Measurements from ENCODE around the gene FZD4.

Gene FZD4

GRCh38 chr11:86941871-86942599 is 13.2 kb downstream of the FZD4 start:
- H3K4me1 ChIP-seq (ENCODE audit: control insufficient read depth, insufficient read depth, low read length): peaks cover 3% of the 10 kb centered on the region; the same call in 1 of the 2 replicates
- H3K27ac ChIP-seq (ENCODE audit: extremely low read depth, low read depth, low read length): no peak overlapping the region
- ChIA-PET CTCF (no interaction called here), POLR2A (no interaction called here)
- H3K9me3 ChIP-seq (ENCODE audit: control insufficient read depth, insufficient read depth, low read depth, low read length): no peaks in the 10 kb centered on the region
- no peak overlapping the region for H3K4me3 ChIP-seq (ENCODE audit: low read depth, low read length)
- TF ChIP-seq GLI2 (tag by site-specific recombination; IDR thresholded peaks at IDR 0.05; ENCODE audit: borderline replicate concordance, low read depth) (no peak), REST (tag by site-specific recombination; IDR thresholded peaks at IDR 0.05) (no peak), ZNF366 (tag by site-specific recombination; conservative IDR thresholded peaks at IDR 0.05) (no peak), OSR2 (tag by site-specific recombination; IDR thresholded peaks at IDR 0.05) (no peak), ZXDB (tag by site-specific recombination; IDR thresholded peaks at IDR 0.05) (no peak), ZNF350 (tag by site-specific recombination; IDR thresholded peaks at IDR 0.05) (no peak), MZF1 (tag by site-specific recombination; IDR thresholded peaks at IDR 0.05; ENCODE audit: borderline replicate concordance) (no peak), ZSCAN30 (tag by site-specific recombination; IDR thresholded peaks at IDR 0.05) (no peak), ZNF280D (tag by site-specific recombination; IDR thresholded peaks at IDR 0.05) (no peak), ZNF558 (tag by site-specific recombination; IDR thresholded peaks at IDR 0.05) (no peak), ZSCAN4 (tag by site-specific recombination; IDR thresholded peaks at IDR 0.05) (no peak), ZNF791 (tag by site-specific recombination; IDR thresholded peaks at IDR 0.05) (no peak), ZBTB6 (tag by site-specific recombination; IDR thresholded peaks at IDR 0.05) (no peak), ZNF362 (tag by site-specific recombination; IDR thresholded peaks at IDR 0.05) (no peak)
- H3K36me3 ChIP-seq (ENCODE audit: control insufficient read depth in 2 of 2, insufficient read depth in 1 of 2, low read length in 2 of 2): no peaks in the 10 kb centered on the region

Measured in HEK293 (cell line).